Gastroesophageal sphincter (tissue), 3 donors: ENCODE results near the gene SYTL4.
A peak's percentile ranks its signal among the peaks of the same experiment; 100 is the strongest.

ENCODE experiments used
- CTCF ChIP-seq, 4 experiments: fragments of 200-600 bp in 2 of 4; fragments of 450-650 bp in 2 of 4; sonication (generic) in 1 of 4; IDR thresholded peaks; one replicate each; pipeline ENCODE4 v1.5.1; 2017 to 2019; ENCODE audit warnings: antibody characterized with exemption in 4 of 4, mild to moderate bottlenecking in 2 of 4, moderate library complexity in 2 of 4
- EP300 ChIP-seq: sonication (generic); formaldehyde crosslinking; IDR thresholded peaks from one replicate; pipeline ENCODE4 v1.6.1; 2017; ENCODE audit warnings: antibody characterized with exemption, mild to moderate bottlenecking
- POLR2A ChIP-seq, 2 donors: fragments of 450-650 bp; IDR thresholded peaks; one replicate each; pipeline ENCODE4 v1.6.1; 2017; ENCODE audit warnings: antibody characterized with exemption in 2 of 2, mild to moderate bottlenecking in 2 of 2, moderate library complexity in 1 of 2

DNA sequence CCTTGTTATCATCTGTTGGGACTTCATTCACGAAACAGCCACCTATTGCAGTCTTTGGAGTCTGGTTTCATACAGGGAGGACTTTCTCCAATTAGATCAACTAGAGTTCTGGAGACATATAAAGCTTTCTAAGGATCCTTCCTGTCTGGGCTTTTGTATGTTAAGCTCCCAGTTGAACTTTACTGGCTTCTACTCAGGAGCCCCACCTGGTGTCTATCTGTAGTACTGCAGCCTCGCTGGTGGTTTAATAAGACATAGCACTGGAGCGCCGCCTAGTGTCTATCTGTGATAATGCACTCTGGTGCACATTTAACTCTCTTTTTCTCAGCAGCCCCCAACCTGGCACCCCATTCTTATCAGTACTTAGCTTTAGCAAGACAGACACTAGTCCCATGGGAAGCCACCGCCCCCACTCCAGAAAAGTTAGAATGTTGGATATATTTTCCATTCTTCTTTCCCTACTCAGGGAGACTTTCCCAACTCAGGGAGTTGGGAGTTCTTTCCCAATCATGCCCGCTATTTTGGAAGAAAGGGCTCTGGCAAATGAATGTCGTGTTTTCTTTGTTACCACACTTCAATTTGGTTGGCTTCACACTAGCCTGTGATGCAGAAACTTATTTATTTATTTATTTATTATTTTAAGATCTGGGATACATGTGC, 36.9 kb upstream of the SYTL4 start:
- peak; percentile 96 to 99 (median 98) for TF ChIP-seq CTCF (IDR thresholded peaks at IDR 0.05)
- TF ChIP-seq POLR2A (IDR thresholded peaks at IDR 0.05), result no peak
- TF ChIP-seq EP300, result no peak
